Measurements from ENCODE around the gene RPP25L.

GRCh38 chr9:34564617-34565016 is 47.3 kb downstream of the RPP25L start:
- TF ChIP-seq CTCF (IDR thresholded peaks at IDR 0.05) (no peak), POLR2AphosphoS5 (IDR thresholded peaks at IDR 0.05) (no peak)

Measured in transverse colon (tissue), 4 donors.